ENCODE results near the gene FNDC3A.

DNA sequence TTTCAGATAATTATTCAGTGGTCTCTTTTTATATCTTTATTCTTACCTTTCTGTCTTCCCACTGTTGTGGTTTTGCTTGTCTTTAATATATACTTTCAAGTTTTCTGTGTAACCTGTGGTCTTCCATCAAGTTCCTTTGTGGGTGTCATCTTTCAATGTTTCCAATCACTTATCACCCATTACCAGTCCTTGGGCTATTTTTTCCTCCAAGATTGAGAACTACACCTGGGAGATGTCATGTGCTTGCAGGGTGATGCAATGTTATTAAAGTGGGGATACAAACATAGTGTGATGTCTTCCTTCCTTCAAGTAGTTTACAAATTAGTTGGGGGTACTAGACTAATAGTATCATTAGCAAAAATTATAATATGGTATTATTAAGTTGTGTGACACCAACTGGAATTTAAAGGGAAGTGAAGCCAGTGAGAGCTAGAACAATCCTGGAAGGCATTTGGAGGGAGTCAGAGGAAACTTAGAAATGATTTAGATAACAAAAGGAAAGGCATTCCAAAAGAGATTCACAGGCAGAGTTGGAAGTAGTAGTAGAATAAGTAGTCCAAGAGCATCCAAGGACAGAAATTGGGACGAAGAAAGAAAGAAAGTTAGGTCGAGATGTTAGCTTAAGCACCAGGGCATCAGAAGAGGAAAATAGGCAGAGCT is 3.4 kb downstream of the FNDC3A start:
- TF ChIP-seq CTCF (conservative IDR thresholded peaks at IDR 0.05; ENCODE audit: low read depth, low read length) (no peak), EZH2 (IDR thresholded peaks at IDR 0.05; ENCODE audit: low read length, unreplicated experiment) (no peak)
